OCI-LY7 (cell line): ENCODE results near the gene TRIM28. TPM values are rescaled to one million over a fixed set of nuclear protein-coding genes. Genes with fewer than 3 reads are reported as not detected.

Source experiments
- BruUV-seq: library from RNA; stranded (reverse); fragments of 400-500 nt; replicated peaks from 2 replicates; lab custom pipeline; 2021; lab: Mats Ljungman, UMichigan
- CTCF ChIA-PET: fragments of 300-600 bp; sonication (Branson Sonifier 250); formaldehyde crosslinking; loops from one replicate; lab custom pipeline; 2022; ENCODE audit warnings: antibody characterized with exemption; ENCODE audit not compliant: unreplicated experiment; lab: Charles Lee
- POLR2A ChIA-PET: fragments of 300-600 bp; sonication (Branson Sonifier 250); formaldehyde crosslinking; loops from one replicate; lab custom pipeline; 2022; ENCODE audit warnings: antibody characterized with exemption; lab: Charles Lee
- DNase-seq: peaks from one replicate; pipeline ENCODE4 v3.0.0-alpha.2; 2015; ENCODE audit warnings: low spot score
- H2AFZ ChIP-seq: fragments of 200-600 bp; sonication (generic), shearing (Covaris generic); 2 replicates; pipeline ENCODE4 v1.6.1; 2014; ENCODE audit warnings: mild to moderate bottlenecking, antibody characterized with exemption, low read length, moderate library complexity
- H3K27ac ChIP-seq: fragments of 200-600 bp; sonication (generic); 2 replicates; pipeline ENCODE4 v1.5.1; 2014; ENCODE audit warnings: mixed run types, low read depth, mild to moderate bottlenecking, moderate library complexity, low read length, inconsistent platforms; ENCODE audit not compliant: poor library complexity, severe bottlenecking
- H3K36me3 ChIP-seq: fragments of 200-600 bp; sonication (generic); 2 replicates; pipeline ENCODE4 v1.6.1; 2014; ENCODE audit warnings: mild to moderate bottlenecking, antibody characterized with exemption, low read length, moderate library complexity, mixed read lengths; ENCODE audit not compliant: insufficient read depth
- H3K4me1 ChIP-seq: fragments of 200-600 bp; sonication (generic); 2 replicates; pipeline ENCODE4 v1.5.1; 2014; ENCODE audit warnings: mild to moderate bottlenecking, low read length; ENCODE audit not compliant: insufficient read depth, poor library complexity, severe bottlenecking
- H3K4me2 ChIP-seq: fragments of 200-600 bp; sonication (generic); 2 replicates; pipeline ENCODE4 v1.6.1; 2014; ENCODE audit warnings: mild to moderate bottlenecking, low read length
- H3K4me3 ChIP-seq: fragments of 200-600 bp; sonication (generic); 2 replicates; pipeline ENCODE4 v1.5.1; 2014; ENCODE audit warnings: mild to moderate bottlenecking, low read depth, low read length; ENCODE audit not compliant: poor library complexity, severe bottlenecking
- H3K79me2 ChIP-seq: fragments of 200-600 bp; sonication (generic); 2 replicates; pipeline ENCODE4 v1.6.1; 2016; ENCODE audit warnings: low read depth, mild to moderate bottlenecking, low read length, moderate library complexity, mixed read lengths; ENCODE audit not compliant: insufficient read depth
- H3K9me2 ChIP-seq: fragments of 200-600 bp; sonication (generic); 2 replicates; pipeline ENCODE4 v1.6.1; 2016; ENCODE audit warnings: mild to moderate bottlenecking, low read length, mixed read lengths; ENCODE audit not compliant: insufficient read depth
- H3K9me3 ChIP-seq: fragments of 200-600 bp; sonication (generic); 2 replicates; pipeline ENCODE4 v1.6.1; 2014; ENCODE audit warnings: mild to moderate bottlenecking, mixed run types, low read length, mixed read lengths
- H4K20me1 ChIP-seq: fragments of 200-600 bp; sonication (generic); 2 replicates; pipeline ENCODE4 v1.6.1; 2014; ENCODE audit warnings: mild to moderate bottlenecking, antibody characterized with exemption, low read length, moderate library complexity, mixed read lengths; ENCODE audit not compliant: insufficient read depth
- EZH2phosphoT487 ChIP-seq: fragments of 200-600 bp; sonication (generic); IDR thresholded peaks from 2 replicates; pipeline ENCODE4 v1.6.1; 2018; ENCODE audit warnings: low read depth, borderline replicate concordance, mild to moderate bottlenecking, mixed run types, antibody characterized with exemption, low read length, moderate library complexity, mixed read lengths
- intact Hi-C: fragments of 100-400 bp; cut with micrococcal nuclease; formaldehyde crosslinking; loops from one replicate; pipeline ENCODE4 v1.10.0; 2022; ENCODE audit not compliant: unreplicated experiment
- total RNA-seq, 2 experiments: library from RNA; depleted of rRNA in 1 of 2; stranded (reverse); fragments of >200 nt in 1 of 2; shearing (Covaris generic) in 1 of 2; gene quantifications; 2 replicates each; pipeline ENCODE4 v1.2.3, GENCODE V29; 2014 to 2022
- TF ChIP-seq, protein P1 (sequence below): fragments of 200-600 bp; sonication (generic); conservative IDR thresholded peaks from 2 replicates; pipeline ENCODE4 v1.5.1; 2014; ENCODE audit warnings: mild to moderate bottlenecking, antibody characterized with exemption, low read length, moderate library complexity, mixed read lengths

The TRIM28 gene
- total RNA-seq, 2 experiments from 2014 or later: 601 to 729 TPM

DNA sequence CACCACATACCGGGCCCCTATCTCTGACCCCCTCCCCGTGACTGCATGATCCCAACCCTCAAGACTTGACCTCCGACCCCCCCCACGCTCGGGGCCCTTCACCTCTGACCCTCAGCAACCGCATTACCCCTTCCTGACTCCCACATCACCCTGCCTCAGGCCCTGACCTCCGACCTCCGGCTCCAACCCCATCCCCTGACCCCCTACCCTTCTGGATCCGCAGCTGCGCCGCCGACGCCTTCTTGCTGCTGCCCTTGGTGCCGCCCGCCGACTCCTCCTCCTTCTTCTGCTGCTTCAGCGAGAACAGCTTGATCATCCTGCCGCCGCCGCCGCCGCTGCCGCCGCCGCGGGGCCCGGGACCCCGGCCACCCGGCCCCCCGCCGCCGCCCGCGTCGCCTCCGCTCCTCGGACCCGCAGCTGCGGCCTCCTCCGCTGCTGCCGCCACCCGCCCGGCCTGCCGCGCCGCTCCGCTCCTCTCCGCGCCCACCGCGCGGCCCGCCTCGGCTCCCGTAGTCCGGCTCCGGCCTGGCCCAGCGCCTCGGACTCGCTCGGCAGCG, 14.3 kb downstream of the TRIM28 start, which contains the start of gene UBE2M:
UBE2M (minus strand) TSS at position 546 of the 557 bp plus-strand sequence; CDS start at position 316, 230 bp downstream.
- Histone ChIP-seq H3K79me2 (peaks cover 26% of the 10 kb centered on the region), H3K9me2 (no peaks in the 10 kb centered on the region), H3K36me3 (peaks cover 45% of the 10 kb centered on the region), H3K27ac (peak within 1 kb of the TSS; percentile 89), H3K4me2 (peak within 1 kb of the TSS; percentile 83), H3K4me1 (peaks cover 47% of the 10 kb centered on the region), H3K9me3 (no peaks in the 10 kb centered on the region), H3K4me3 (peak within 1 kb of the TSS; percentile 88), H4K20me1 (no peaks in the 10 kb centered on the region), H2AFZ (no peak within 1 kb of the TSS)
- intact Hi-C loops: no loop called here
- no TSS peak for BruUV-seq
- TF ChIP-seq EZH2phosphoT487: no peak
- TF ChIP-seq, protein P1, sequence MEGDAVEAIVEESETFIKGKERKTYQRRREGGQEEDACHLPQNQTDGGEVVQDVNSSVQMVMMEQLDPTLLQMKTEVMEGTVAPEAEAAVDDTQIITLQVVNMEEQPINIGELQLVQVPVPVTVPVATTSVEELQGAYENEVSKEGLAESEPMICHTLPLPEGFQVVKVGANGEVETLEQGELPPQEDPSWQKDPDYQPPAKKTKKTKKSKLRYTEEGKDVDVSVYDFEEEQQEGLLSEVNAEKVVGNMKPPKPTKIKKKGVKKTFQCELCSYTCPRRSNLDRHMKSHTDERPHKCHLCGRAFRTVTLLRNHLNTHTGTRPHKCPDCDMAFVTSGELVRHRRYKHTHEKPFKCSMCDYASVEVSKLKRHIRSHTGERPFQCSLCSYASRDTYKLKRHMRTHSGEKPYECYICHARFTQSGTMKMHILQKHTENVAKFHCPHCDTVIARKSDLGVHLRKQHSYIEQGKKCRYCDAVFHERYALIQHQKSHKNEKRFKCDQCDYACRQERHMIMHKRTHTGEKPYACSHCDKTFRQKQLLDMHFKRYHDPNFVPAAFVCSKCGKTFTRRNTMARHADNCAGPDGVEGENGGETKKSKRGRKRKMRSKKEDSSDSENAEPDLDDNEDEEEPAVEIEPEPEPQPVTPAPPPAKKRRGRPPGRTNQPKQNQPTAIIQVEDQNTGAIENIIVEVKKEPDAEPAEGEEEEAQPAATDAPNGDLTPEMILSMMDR: no peak
- DNase-seq: peak; percentile 57
- ChIA-PET POLR2A (no interaction called here), CTCF (no interaction called here)

DNA sequence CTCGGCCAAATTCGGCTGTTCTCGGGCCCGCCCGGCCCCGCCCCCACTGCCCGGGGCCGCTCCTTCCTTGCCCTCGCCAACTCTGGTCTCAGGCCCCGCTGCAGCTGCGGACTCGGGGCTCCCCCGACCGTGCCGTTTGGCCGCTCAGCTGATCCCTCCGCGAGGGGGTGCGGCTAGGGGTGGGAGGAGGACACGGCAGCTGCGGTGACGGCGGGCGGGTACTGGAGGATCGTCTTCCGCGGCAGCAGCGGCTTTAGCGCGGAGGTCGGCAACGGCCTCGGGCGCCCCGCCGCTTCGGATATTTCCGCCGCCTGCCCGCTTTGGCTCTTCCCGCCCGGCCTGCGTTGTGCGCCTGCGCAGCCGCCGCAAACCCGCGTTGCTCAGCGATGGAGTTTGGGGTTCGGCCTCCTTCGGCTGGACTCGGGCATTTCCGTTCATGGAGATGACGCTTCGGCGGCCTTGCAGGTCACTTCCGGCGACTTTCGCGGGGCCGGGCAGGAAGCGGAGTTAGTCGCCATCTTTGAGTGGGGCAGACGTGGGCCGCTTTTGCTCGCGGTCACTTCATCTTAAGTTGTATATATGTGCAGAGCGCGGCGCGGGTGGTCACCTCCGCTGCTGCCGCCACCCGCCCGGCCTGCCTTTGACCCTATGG, 14.9 kb downstream of the TRIM28 start:
- Histone ChIP-seq H3K4me1 (peaks cover 49% of the 10 kb centered on the region), H2AFZ (no peak overlapping the region), H3K9me3 (no peaks in the 10 kb centered on the region), H3K79me2 (peaks cover 26% of the 10 kb centered on the region), H3K4me3 (peak overlapping the region; percentile 88), H3K4me2 (peak overlapping the region; percentile 80), H4K20me1 (no peaks in the 10 kb centered on the region), H3K9me2 (no peaks in the 10 kb centered on the region), H3K27ac (peak overlapping the region; percentile 89), H3K36me3 (peaks cover 41% of the 10 kb centered on the region)
- ChIA-PET CTCF (no interaction called here), POLR2A (interaction anchor here (0.6 to 1.0 kb wide), 2 partner anchors 20 to 30 kb away, joined by 3 read pairs; no protein-coding TSS in a partner anchor)
- intact Hi-C loops: loop anchor here (1.0 kb wide), 3 partner anchors 14 to 40 kb away; partner anchors contain the start of genes MZF1 and TRIM28
- peak; percentile 99 for DNase-seq
- BruUV-seq: no TSS peak
- TF ChIP-seq EZH2phosphoT487: no peak
- TF ChIP-seq, protein P1: no peak
